Gastroesophageal sphincter (tissue), 3 donors: ENCODE measurements around the gene NOTUM.

Experiments used
- CTCF ChIP-seq, 4 experiments: fragments of 200-600 bp in 2 of 4; fragments of 450-650 bp in 2 of 4; sonication (generic) in 1 of 4; IDR thresholded peaks; one replicate each; pipeline ENCODE4 v1.5.1; 2017 to 2019; ENCODE audit warnings: antibody characterized with exemption in 4 of 4, mild to moderate bottlenecking in 2 of 4, moderate library complexity in 2 of 4
- EP300 ChIP-seq: sonication (generic); formaldehyde crosslinking; IDR thresholded peaks from one replicate; pipeline ENCODE4 v1.6.1; 2017; ENCODE audit warnings: antibody characterized with exemption, mild to moderate bottlenecking
- POLR2A ChIP-seq, 2 donors: fragments of 450-650 bp; IDR thresholded peaks; one replicate each; pipeline ENCODE4 v1.6.1; 2017; ENCODE audit warnings: antibody characterized with exemption in 2 of 2, mild to moderate bottlenecking in 2 of 2, moderate library complexity in 1 of 2
- POLR2AphosphoS5 ChIP-seq: sonication (generic); formaldehyde crosslinking; IDR thresholded peaks from one replicate; pipeline ENCODE4 v1.6.1; 2017; ENCODE audit warnings: antibody characterized with exemption

GRCh38 chr17:81909966-81910839, 50.8 kb downstream of the NOTUM start:
- no peak for TF ChIP-seq POLR2AphosphoS5
- no peak for TF ChIP-seq CTCF (IDR thresholded peaks at IDR 0.05)
- peak in 1 of 2 donors; percentile 9 for TF ChIP-seq POLR2A (IDR thresholded peaks at IDR 0.05)
- TF ChIP-seq EP300: no peak
